Measurements from ENCODE around the gene ITM2A. TPM values are rescaled to one million over a fixed set of nuclear protein-coding genes. Genes with fewer than 3 reads are reported as not detected.

Gene ITM2A
- total RNA-seq, 1 experiment from 2014 or later, result 29.9 TPM

- H3K56ac ChIP-seq (ENCODE audit: insufficient read length, low read depth, low read length), result no peak overlapping the region
- H3K27ac Mint-ChIP-seq, result no peak overlapping the region
- no peaks in the 10 kb centered on the region for H3K79me2 ChIP-seq (ENCODE audit: insufficient read depth, low read length)
- H2BK5ac ChIP-seq (ENCODE audit: insufficient read length, low read length), result no peak overlapping the region
- H2BK120ac ChIP-seq (ENCODE audit: low read depth, low read length, poor library complexity, severe bottlenecking), result no peak overlapping the region
- TF ChIP-seq CTCF (conservative IDR thresholded peaks at IDR 0.05), result no peak
- H2BK20ac ChIP-seq (ENCODE audit: low read depth, low read length, poor library complexity, severe bottlenecking), result no peak overlapping the region
- H3K23me2 ChIP-seq (ENCODE audit: insufficient read length, low read depth, low read length, poor library complexity, severe bottlenecking), result peaks cover 13% of the 10 kb centered on the region
- no peak overlapping the region for H3K18ac ChIP-seq (ENCODE audit: insufficient read length, low read depth, low read length)
- H3K4me1 Mint-ChIP-seq, result peaks cover 16 to 21% of the 10 kb centered on the region in 2 experiments
- no peak overlapping the region for H3K4me2 ChIP-seq (ENCODE audit: insufficient read depth, insufficient read length, low read length)
- no peak overlapping the region for H2BK12ac ChIP-seq (ENCODE audit: insufficient read length, low read depth, low read length)
- H3K36me3 Mint-ChIP-seq (ENCODE audit: insufficient read depth in 1 of 3, low read depth in 3 of 3), result peaks cover 0 to 3% (median 0%) of the 10 kb centered on the region in 3 experiments; a peak in 2 of 7 replicates
- H4K91ac ChIP-seq (ENCODE audit: insufficient read length, low read depth, low read length), result no peak overlapping the region
- H2AK5ac ChIP-seq (ENCODE audit: insufficient read length, low read length), result no peak overlapping the region
- H3K9ac ChIP-seq (ENCODE audit: extremely low read depth, insufficient read length, low read length), result no peak overlapping the region
- no peak overlapping the region for H3T11ph ChIP-seq (ENCODE audit: low read length)
- no CpG with 5 or more reads among the region's 1 CpG for WGBS (ENCODE audit: extremely low coverage, insufficient read length, low lambda C conversion rate)
- peaks cover 5% of the 10 kb centered on the region for H3K9me3 ChIP-seq (ENCODE audit: control insufficient read depth, low read depth, low read length)
- no peaks in the 10 kb centered on the region for H3K4me1 ChIP-seq (ENCODE audit: insufficient read depth, low read length)
- H3K27ac ChIP-seq (ENCODE audit: insufficient read length, low read depth, low read length), result no peak overlapping the region
- no peak overlapping the region for H3K4ac ChIP-seq (ENCODE audit: low read depth, low read length)
- H4K8ac ChIP-seq (replicated peaks; ENCODE audit: insufficient read length, low read depth, low read length), result no peak overlapping the region
- H4K5ac ChIP-seq (ENCODE audit: insufficient read length, low read depth, low read length), result no peak overlapping the region
- H3K14ac ChIP-seq (ENCODE audit: insufficient read depth, low read length), result no peak overlapping the region
- no peak overlapping the region for H3K23ac ChIP-seq (ENCODE audit: insufficient read length, low read depth, low read length)
- peaks cover 64% of the 10 kb centered on the region in 2 experiments for H3K9me3 Mint-ChIP-seq
- no peak overlapping the region for H3K4me3 Mint-ChIP-seq
- no peaks in the 10 kb centered on the region for H3K27me3 ChIP-seq (ENCODE audit: insufficient read depth, low read length)
- H3K27me3 Mint-ChIP-seq (ENCODE audit: low read depth), result no peaks in the 10 kb centered on the region
- H2BK15ac ChIP-seq (ENCODE audit: low read depth, low read length), result no peak overlapping the region
- DNase-seq, result no peak
- H2AFZ ChIP-seq (ENCODE audit: low read length), result no peak overlapping the region
- H4K20me1 ChIP-seq (ENCODE audit: control insufficient read depth, insufficient read depth, insufficient read length), result no peaks in the 10 kb centered on the region
- H3K79me1 ChIP-seq (ENCODE audit: insufficient read depth, low read depth, low read length, poor library complexity, severe bottlenecking), result no peaks in the 10 kb centered on the region
Measured at GRCh38 chrX:79369871-79370270, 2.7 kb upstream of the ITM2A start.

Data from H9 (cell line).